Measurements from ENCODE around the gene KRTAP10-6.
"Not testable (repeated sequence)": the region's sequence is repeated elsewhere in the genome, so short reads cannot be mapped to it uniquely, and the experiment has no call there.

KRTAP10-6 gene

GRCh38 chr21:44598061-44598460 is 5.8 kb upstream of the KRTAP10-6 start:
- DNase-seq = no peak

- no peak for DNase-seq
These were observed 3.9 kb upstream of the KRTAP10-6 start for GRCh38 chr21:44596068-44596725.

GRCh38 chr21:44595524-44595923 is 3.2 kb upstream of the KRTAP10-6 start:
- no peak for DNase-seq

GRCh38 chr21:44594406-44594916 is 2.2 kb upstream of the KRTAP10-6 start:
- DNase-seq = no peak

GRCh38 chr21:44593598-44594405 is 1.5 kb upstream of the KRTAP10-6 start:
- no peak for DNase-seq

GRCh38 chr21:44591801-44592130 is 539 bp downstream of the KRTAP10-6 start:
- not testable (repeated sequence) for DNase-seq

- not testable (repeated sequence) for DNase-seq
These were observed 1.2 kb downstream of the KRTAP10-6 start for GRCh38 chr21:44590897-44591800.

GRCh38 chr21:44590311-44590721 is 2.0 kb downstream of the KRTAP10-6 start:
- DNase-seq = no peak

GRCh38 chr21:44589586-44590305 is 2.6 kb downstream of the KRTAP10-6 start:
- no peak for DNase-seq

- DNase-seq = no peak
These were observed 3.2 kb downstream of the KRTAP10-6 start for GRCh38 chr21:44589094-44589493.

GRCh38 chr21:44585892-44586291 is 6.4 kb downstream of the KRTAP10-6 start:
- DNase-seq = no peak

GRCh38 chr21:44583800-44584147 is 8.5 kb downstream of the KRTAP10-6 start:
- DNase-seq = no peak

GRCh38 chr21:44583089-44583799 is 9.1 kb downstream of the KRTAP10-6 start:
- no peak for DNase-seq

- DNase-seq = no peak
These were observed 10.2 kb downstream of the KRTAP10-6 start for GRCh38 chr21:44582055-44582454.

- DNase-seq = no peak
These were observed 11.1 kb downstream of the KRTAP10-6 start for GRCh38 chr21:44581158-44581557.

- not testable (repeated sequence) for DNase-seq
These were observed 12.0 kb downstream of the KRTAP10-6 start, which contains the start of gene KRTAP10-5 for GRCh38 chr21:44580231-44580821. TSS of gene KRTAP10-5 (minus strand) at chr21:44580604. CDS start at chr21:44580578, 26 bp downstream.

GRCh38 chr21:44579833-44580144 is 12.5 kb downstream of the KRTAP10-6 start:
- DNase-seq = no peak

GRCh38 chr21:44579056-44579832 is 13.1 kb downstream of the KRTAP10-6 start:
- DNase-seq = no peak

- no peak for DNase-seq
These were observed 13.8 kb downstream of the KRTAP10-6 start for GRCh38 chr21:44578371-44579055.

- DNase-seq = no peak
These were observed 16.3 kb downstream of the KRTAP10-6 start for GRCh38 chr21:44576025-44576420.

Data from amniotic stem cell (primary cell).